Endothelial cell of umbilical vein (primary cell): ENCODE data around the gene FAM25C. TPM values are rescaled to one million over a fixed set of nuclear protein-coding genes. Genes with fewer than 3 reads are reported as not detected.
"Not testable (repeated sequence)": the region's sequence is repeated elsewhere in the genome, so short reads cannot be mapped to it uniquely, and the experiment has no call there.

ENCODE experiments used
- BruUV-seq: library from RNA; stranded (reverse); fragments of 400-500 nt; replicated peaks from 2 replicates; lab custom pipeline; 2021; lab: Mats Ljungman, UMichigan
- CTCF ChIA-PET: fragments of 300-600, 350-600 bp; sonication (Branson Sonifier 250); formaldehyde crosslinking; loops from one replicate; lab custom pipeline; 2021; ENCODE audit warnings: antibody characterized with exemption, inconsistent platforms; lab: Charles Lee
- POLR2A ChIA-PET: fragments of 300-600, 350-600 bp; sonication (Branson Sonifier 250); formaldehyde crosslinking; loops from one replicate; lab custom pipeline; 2021; ENCODE audit warnings: antibody characterized with exemption, inconsistent platforms; lab: Charles Lee
- DNase-seq: peaks from one replicate; pipeline ENCODE4 v3.0.0-alpha.2; 2011; ENCODE audit warnings: low read depth, low spot score
- FAIRE-seq: peaks from 2 replicates; lab custom pipeline; 2011; peaks lifted over from hg19 to GRCh38; lab: Jason Lieb, UNC
- H2AFZ ChIP-seq: 2 replicates; pipeline ENCODE4 v1.6.0; 2012; ENCODE audit warnings: low read depth, low read length, control low read depth, inconsistent platforms
- H3K27ac ChIP-seq: 2 replicates; pipeline ENCODE4 v1.5.1; 2011; ENCODE audit warnings: low read depth, mild to moderate bottlenecking, control low read depth, low read length, moderate library complexity; ENCODE audit not compliant: insufficient read depth
- H3K27me3 ChIP-seq, 2 experiments: 2 replicates each; pipeline versions ENCODE4 v1.6.0 to v1.6.1; 2011; ENCODE audit warnings: low read length in 2 of 2, mixed read lengths in 1 of 2; ENCODE audit not compliant: control insufficient read depth in 2 of 2, insufficient read depth in 2 of 2
- H3K36me3 ChIP-seq, 2 experiments: 2 replicates in 1 of 2; 3 replicates in 1 of 2; pipeline ENCODE4 v1.5.1; 2011; ENCODE audit warnings: low read length in 2 of 2, mild to moderate bottlenecking in 1 of 2, moderate library complexity in 1 of 2; ENCODE audit not compliant: control insufficient read depth in 2 of 2, insufficient read depth in 2 of 2; ENCODE audit errors: extremely low read depth in 1 of 2
- H3K4me1 ChIP-seq: 3 replicates; pipeline ENCODE4 v1.5.1; 2011; ENCODE audit warnings: mild to moderate bottlenecking, low read length; ENCODE audit not compliant: control insufficient read depth, insufficient read depth; ENCODE audit errors: extremely low read depth
- H3K4me2 ChIP-seq: 2 replicates; pipeline ENCODE4 v1.6.1; 2011; ENCODE audit warnings: low read length, control low read depth, mixed read lengths; ENCODE audit not compliant: insufficient read depth
- H3K4me3 ChIP-seq, 3 experiments: fragments of 200-600 bp in 1 of 3; sonication (generic), shearing (Covaris generic) in 1 of 3; replicated peaks in 1 of 3; 2 replicates each; pipeline ENCODE4 v1.5.1; 2011 to 2016; ENCODE audit warnings: control low read depth in 3 of 3, low read length in 3 of 3, mild to moderate bottlenecking in 2 of 3, inconsistent platforms in 1 of 3, low read depth in 1 of 3, moderate library complexity in 1 of 3; ENCODE audit not compliant: insufficient read depth in 1 of 3
- H3K79me2 ChIP-seq: 2 replicates; pipeline ENCODE4 v1.6.0; 2012; ENCODE audit warnings: low read length, inconsistent platforms; ENCODE audit not compliant: control insufficient read depth, insufficient read depth
- H3K9ac ChIP-seq: replicated peaks from 2 replicates; pipeline ENCODE3; 2011; ENCODE audit warnings: low read length, control low read depth; ENCODE audit not compliant: insufficient read depth; ENCODE audit errors: extremely low read depth
- H3K9me1 ChIP-seq: replicated peaks from 3 replicates; pipeline ENCODE4 v1.6.0; 2011; ENCODE audit warnings: mild to moderate bottlenecking, low read length; ENCODE audit not compliant: control insufficient read depth, insufficient read depth; ENCODE audit errors: extremely low read depth
- H3K9me3 ChIP-seq: replicated peaks from 2 replicates; pipeline ENCODE4 v1.5.1; 2012; ENCODE audit warnings: low read length, inconsistent platforms; ENCODE audit not compliant: control insufficient read depth, insufficient read depth
- H4K20me1 ChIP-seq: replicated peaks from 2 replicates; pipeline ENCODE3; 2011; ENCODE audit warnings: mild to moderate bottlenecking, low read length; ENCODE audit not compliant: control insufficient read depth, insufficient read depth; ENCODE audit errors: extremely low read depth
- dilution Hi-C: fragments of 300-500 bp; cut with MboI; formaldehyde crosslinking; loops from one replicate; pipeline ENCODE4 v1.15.0; 2019; ENCODE audit warnings: low sequenced_read_pairs; ENCODE audit not compliant: extremely low pct_ligation_motif_present
- intact Hi-C: fragments of 100-400 bp; cut with micrococcal nuclease; formaldehyde crosslinking; loops from one replicate; pipeline ENCODE4 v1.10.0; 2022
- polyA plus RNA-seq, 4 experiments: library from polyadenylated mRNA; depleted of rRNA in 3 of 4; stranded (reverse) in 3 of 4; unstranded in 1 of 4; fragments of >200 nt; gene quantifications; 2 replicates each; pipeline versions ENCODE4 v1.2.1 to v1.2.3, GENCODE V29; 2011 to 2012; ENCODE audit warnings: missing spikeins in 1 of 4
- total RNA-seq: library from RNA; stranded (reverse); gene quantifications from 2 replicates; pipeline ENCODE4 v1.2.3, GENCODE V29; 2021

The FAM25C gene
- total and polyA plus RNA-seq, 2 donors (not counting 3 experiments of a cell fraction or from before 2014, with no cell fraction given): not detected

GRCh38 chr10:47994045-47994444, 5.5 kb downstream of the FAM25C start:
- FAIRE-seq, H3K36me3 ChIP-seq, intact Hi-C loops, DNase-seq, dilution Hi-C loops, H3K4me2 ChIP-seq, H3K9me1 ChIP-seq, BruUV-seq, CTCF ChIA-PET, H3K9me3 ChIP-seq, H4K20me1 ChIP-seq, H2AFZ ChIP-seq, H3K4me1 ChIP-seq, H3K27me3 ChIP-seq, H3K79me2 ChIP-seq, H3K4me3 ChIP-seq, H3K9ac ChIP-seq, POLR2A ChIA-PET, H3K27ac ChIP-seq: not testable (repeated sequence)

GRCh38 chr10:47992560-47992959, 7.0 kb downstream of the FAM25C start:
- DNase-seq, H3K4me3 ChIP-seq, dilution Hi-C loops, H3K4me1 ChIP-seq, H3K9ac ChIP-seq, CTCF ChIA-PET, H3K36me3 ChIP-seq, H4K20me1 ChIP-seq, BruUV-seq, H3K9me1 ChIP-seq, H3K79me2 ChIP-seq, FAIRE-seq, intact Hi-C loops, H3K27me3 ChIP-seq, H2AFZ ChIP-seq, H3K4me2 ChIP-seq, H3K27ac ChIP-seq, H3K9me3 ChIP-seq, POLR2A ChIA-PET: not testable (repeated sequence)

- H3K27me3 ChIP-seq, FAIRE-seq, H3K27ac ChIP-seq, H3K9ac ChIP-seq, H3K9me3 ChIP-seq, H3K4me1 ChIP-seq, POLR2A ChIA-PET, H3K9me1 ChIP-seq, H3K79me2 ChIP-seq, dilution Hi-C loops, H4K20me1 ChIP-seq, BruUV-seq, DNase-seq, H3K36me3 ChIP-seq, H2AFZ ChIP-seq, H3K4me3 ChIP-seq, H3K4me2 ChIP-seq, intact Hi-C loops, CTCF ChIA-PET: not testable (repeated sequence)
Measured at GRCh38 chr10:47991706-47992105, 7.9 kb downstream of the FAM25C start.

GRCh38 chr10:47990097-47990496, 9.5 kb downstream of the FAM25C start:
- H3K36me3 ChIP-seq, FAIRE-seq, BruUV-seq, DNase-seq, H4K20me1 ChIP-seq, H3K4me1 ChIP-seq, H3K9ac ChIP-seq, POLR2A ChIA-PET, H3K9me1 ChIP-seq, dilution Hi-C loops, H2AFZ ChIP-seq, H3K4me3 ChIP-seq, CTCF ChIA-PET, H3K27me3 ChIP-seq, H3K9me3 ChIP-seq, H3K79me2 ChIP-seq, H3K4me2 ChIP-seq, H3K27ac ChIP-seq, intact Hi-C loops: not testable (repeated sequence)
